HepG2 (cell line): ENCODE measurements around the gene RTBDN. TPM values are rescaled to one million over a fixed set of nuclear protein-coding genes. Genes with fewer than 3 reads are reported as not detected.

Experiments used
- ATAC-seq: fragments of 200-7000 bp; cut with Tn5 transposase; 3 replicates; pipeline ENCODE4 v1.9.1; 2020; ENCODE audit warnings: mild to moderate bottlenecking, moderate library complexity
- BruUV-seq: library from RNA; stranded (reverse); fragments of 400-500 nt; replicated peaks from 2 replicates; lab custom pipeline; 2021; lab: Mats Ljungman, UMichigan
- CTCF ChIA-PET: fragments of 300-600 bp; formaldehyde crosslinking; extraction: SDS; loops from one replicate; lab custom pipeline; 2021; ENCODE audit warnings: low total read pairs, inconsistent platforms, low intra/inter-chr PET ratio; lab: Yijun Ruan, JAX
- POLR2A ChIA-PET: fragments of 350-600 bp; sonication (Branson Sonifier 250); formaldehyde crosslinking; loops from one replicate; lab custom pipeline; 2020; ENCODE audit warnings: antibody characterized with exemption, inconsistent platforms; lab: Yijun Ruan, JAX
- DNase-seq: peaks from one replicate; pipeline ENCODE4 v3.0.0-alpha.2; 2015; ENCODE audit warnings: low spot score
- FAIRE-seq: peaks from 3 replicates; lab custom pipeline; 2011; peaks lifted over from hg19 to GRCh38; lab: Jason Lieb, UNC
- H2AFZ ChIP-seq: one replicate; pipeline ENCODE4 v1.6.1; 2011; ENCODE audit warnings: low read length, inconsistent platforms
- H3K27ac ChIP-seq: fragments of 300-600 bp; 3 replicates; pipeline ENCODE4 v1.8.0; 2011; ENCODE audit warnings: mixed run types, mild to moderate bottlenecking, mixed read lengths, low read length, inconsistent platforms; ENCODE audit not compliant: insufficient read depth; ENCODE audit errors: extremely low read length
- H3K27me3 ChIP-seq, 2 experiments: fragments of 200-600 bp in 1 of 2; 2 replicates in 1 of 2; 3 replicates in 1 of 2; pipeline versions ENCODE4 v1.6.0 to v1.8.0; 2011; ENCODE audit warnings: low read length in 2 of 2, mild to moderate bottlenecking in 2 of 2, moderate library complexity in 2 of 2, inconsistent platforms in 1 of 2; ENCODE audit not compliant: insufficient read depth in 2 of 2, control insufficient read depth in 1 of 2
- H3K36me3 ChIP-seq, 2 experiments: fragments of 200-600 bp in 1 of 2; replicated peaks in 1 of 2; 2 replicates in 1 of 2; 3 replicates in 1 of 2; pipeline versions ENCODE4 v1.5.1 to v1.8.0; 2011; ENCODE audit warnings: low read length in 2 of 2, inconsistent platforms in 1 of 2; ENCODE audit not compliant: insufficient read depth in 2 of 2, control insufficient read depth in 1 of 2
- H3K4me1 ChIP-seq: 2 replicates; pipeline ENCODE4 v1.5.1; 2012; ENCODE audit warnings: low read length, inconsistent platforms; ENCODE audit not compliant: insufficient read depth
- H3K4me2 ChIP-seq: 2 replicates; pipeline ENCODE4 v1.6.0; 2011; ENCODE audit warnings: low read depth, low read length, inconsistent platforms
- H3K4me3 ChIP-seq, 3 experiments: fragments of 200-600 bp in 1 of 3; sonication (generic), shearing (Covaris generic) in 1 of 3; replicated peaks in 1 of 3; 2 replicates each; pipeline ENCODE4 v1.5.1; 2011 to 2016; ENCODE audit warnings: low read length in 3 of 3, inconsistent platforms in 2 of 3, low read depth in 2 of 3, mild to moderate bottlenecking in 2 of 3, control low read depth in 1 of 3, mixed read lengths in 1 of 3; ENCODE audit not compliant: insufficient read depth in 1 of 3
- H3K79me2 ChIP-seq: one replicate; pipeline ENCODE4 v1.6.1; 2011; ENCODE audit warnings: low read length, inconsistent platforms; ENCODE audit not compliant: insufficient read depth
- H3K9ac ChIP-seq: 2 replicates; pipeline ENCODE4 v1.6.0; 2011; ENCODE audit warnings: mild to moderate bottlenecking, low read depth, low read length, inconsistent platforms; ENCODE audit not compliant: insufficient read depth
- H3K9me3 ChIP-seq: 2 replicates; pipeline ENCODE4 v1.5.1; 2012; ENCODE audit warnings: mild to moderate bottlenecking, low read length
- H4K20me1 ChIP-seq: 2 replicates; pipeline ENCODE4 v1.6.0; 2011; ENCODE audit warnings: inconsistent platforms, mild to moderate bottlenecking, low read length, moderate library complexity; ENCODE audit not compliant: insufficient read depth
- BRCA1 ChIP-seq: sonication (generic); formaldehyde crosslinking; IDR thresholded peaks from 2 replicates; pipeline ENCODE4 v1.4.0; 2020; ENCODE audit warnings: missing genetic modification reagents
- MBNL3 ChIP-seq: fragments of 250-450 bp; sonication (Bioruptor Pico); conservative IDR thresholded peaks from 2 replicates; pipeline ENCODE4 v1.8.0; 2022; ENCODE audit warnings: mild to moderate bottlenecking, inconsistent platforms
- MIER3 ChIP-seq: IDR thresholded peaks from 2 replicates; pipeline ENCODE4 v1.6.1; 2016; ENCODE audit warnings: missing compliant biosample characterization, borderline replicate concordance
- MYC ChIP-seq: sonication (generic); formaldehyde crosslinking; IDR thresholded peaks from 2 replicates; pipeline ENCODE4 v1.9.0; 2021; ENCODE audit warnings: missing genetic modification reagents, borderline replicate concordance
- SMC3 ChIP-seq: IDR thresholded peaks from 2 replicates; pipeline ENCODE4 v1.6.1; 2011; ENCODE audit warnings: low read length, improper control_type of control experiment
- ZBED4 ChIP-seq: sonication (generic); formaldehyde crosslinking; IDR thresholded peaks from 2 replicates; pipeline ENCODE4 v1.4.0; 2020; ENCODE audit warnings: missing genetic modification reagents, borderline replicate concordance
- ZBTB20 ChIP-seq: sonication (generic); formaldehyde crosslinking; IDR thresholded peaks from 2 replicates; pipeline ENCODE4 v1.8.1; 2023; ENCODE audit warnings: missing genetic modification reagents, low read depth, mild to moderate bottlenecking, borderline replicate concordance
- ZBTB49 ChIP-seq: sonication (generic); formaldehyde crosslinking; IDR thresholded peaks from 2 replicates; pipeline ENCODE4 v1.4.0; 2020; ENCODE audit warnings: missing genetic modification reagents, borderline replicate concordance
- ZKSCAN8 ChIP-seq: IDR thresholded peaks from 2 replicates; pipeline ENCODE4 v1.6.1; 2016; ENCODE audit warnings: borderline replicate concordance, missing genetic modification reagents, missing compliant biosample characterization
- ZMYM3 ChIP-seq: sonication (generic); formaldehyde crosslinking; IDR thresholded peaks from 2 replicates; pipeline ENCODE4 v1.5.1; 2020; ENCODE audit warnings: mild to moderate bottlenecking, missing genetic modification reagents
- ZNF17 ChIP-seq: sonication (generic); formaldehyde crosslinking; IDR thresholded peaks from 2 replicates; pipeline ENCODE4 v1.5.0; 2020; ENCODE audit warnings: mild to moderate bottlenecking, missing genetic modification reagents
- ZNF441 ChIP-seq: sonication (generic); formaldehyde crosslinking; IDR thresholded peaks from 2 replicates; pipeline ENCODE4 v1.7.0; 2021; ENCODE audit warnings: missing genetic modification reagents, borderline replicate concordance
- ZNF709 ChIP-seq: sonication (generic); formaldehyde crosslinking; IDR thresholded peaks from 2 replicates; pipeline ENCODE4 v1.5.0; 2020; ENCODE audit warnings: mild to moderate bottlenecking, missing genetic modification reagents
- ZNF772 ChIP-seq: sonication (generic); formaldehyde crosslinking; IDR thresholded peaks from 2 replicates; pipeline ENCODE4 v1.5.0; 2020; ENCODE audit warnings: mild to moderate bottlenecking, missing genetic modification reagents
- ZNF839 ChIP-seq: sonication (generic); formaldehyde crosslinking; IDR thresholded peaks from 2 replicates; pipeline ENCODE4 v1.4.0; 2020; ENCODE audit warnings: missing genetic modification reagents, mild to moderate bottlenecking, borderline replicate concordance
- WGBS: methylation state at CpG from one replicate; pipeline ENCODE4 v1.1.6; 2017; ENCODE audit warnings: low lambda C conversion rate; 5-methylcytosine and 5-hydroxymethylcytosine counted together
- in situ Hi-C: cut with HindIII; loops from 2 replicates; pipeline ENCODE4 v1.10.0; 2017; ENCODE audit warnings: low pct_unique_long_range_greater_than_20kb; ENCODE audit not compliant: extremely low pct_ligation_motif_present
- intact Hi-C: fragments of 100-400 bp; cut with micrococcal nuclease; formaldehyde crosslinking; loops from one replicate; pipeline ENCODE4 v1.10.0; 2022; ENCODE audit not compliant: unreplicated experiment
- polyA plus RNA-seq, 8 experiments: library from polyadenylated mRNA; depleted of rRNA in 3 of 8; stranded (reverse) in 7 of 8; unstranded in 1 of 8; fragments of >200 nt; fragmentation: Illumina TruSeq in 4 of 8; extraction: Trizol in 4 of 8; gene quantifications; 2 replicates each; pipeline versions ENCODE4 v1.2.1 to v1.2.3, GENCODE V29; 2011 to 2016; ENCODE audit warnings: low read depth in 4 of 8, missing spikeins in 1 of 8, mixed read lengths in 1 of 8; ENCODE audit not compliant: insufficient read depth in 1 of 8
- total RNA-seq, 5 experiments: library from RNA; depleted of rRNA; stranded (reverse); fragments of >200 nt; fragmentation: Illumina TruSeq; extraction: Trizol; gene quantifications; 2 replicates each; pipeline ENCODE4 v1.2.3, GENCODE V29; 2016; ENCODE audit warnings: low read depth in 1 of 5
- TF ChIP-seq, protein P1 (sequence below): sonication (generic); formaldehyde crosslinking; IDR thresholded peaks from 2 replicates; pipeline ENCODE4 v1.8.1; 2023; ENCODE audit warnings: mild to moderate bottlenecking, missing genetic modification reagents
- TF ChIP-seq, protein P2 (sequence below): sonication (generic); formaldehyde crosslinking; IDR thresholded peaks from 2 replicates; pipeline ENCODE4 v1.8.1; 2023; ENCODE audit warnings: mild to moderate bottlenecking, moderate library complexity, missing genetic modification reagents

The RTBDN gene
- total and polyA plus RNA-seq, 2 of the 13 experiments (the other 11 are each of a cell fraction or from before 2014, with no cell fraction given), result 0.27 to 0.48 TPM

GRCh38 chr19:12792853-12793289, 41.5 kb downstream of the RTBDN start:
- BruUV-seq, result TSS peak; percentile 53
- CTCF ChIA-PET, result interaction anchor here (1.0 to 2.6 kb wide), 3 partner anchors 15 to 35 kb away, joined by 3 to 6 read pairs (median 3); partner anchors contain the start of gene HOOK2
- TF ChIP-seq ZNF772 (CRISPR knock-in tag) (peak; percentile 10; the same call in 1 of the 2 replicates), ZBTB20 (CRISPR knock-in tag) (no peak; the same call in 1 of the 2 replicates), ZNF839 (CRISPR knock-in tag) (no peak), ZNF17 (no peak), MBNL3 (no peak), MIER3 (0 out of 2 replicates have a peak, but pooled peaks have one; percentile 0), ZNF709 (CRISPR knock-in tag) (no peak), BRCA1 (CRISPR knock-in tag) (no peak), ZMYM3 (0 out of 2 replicates have a peak, but pooled peaks have one; percentile 5), ZNF441 (CRISPR knock-in tag) (0 out of 2 replicates have a peak, but pooled peaks have one; percentile 8), ZBED4 (CRISPR knock-in tag) (no peak), MYC (no peak), SMC3 (no peak), ZKSCAN8 (no peak), ZBTB49 (CRISPR knock-in tag) (no peak)
- TF ChIP-seq, protein P1, sequence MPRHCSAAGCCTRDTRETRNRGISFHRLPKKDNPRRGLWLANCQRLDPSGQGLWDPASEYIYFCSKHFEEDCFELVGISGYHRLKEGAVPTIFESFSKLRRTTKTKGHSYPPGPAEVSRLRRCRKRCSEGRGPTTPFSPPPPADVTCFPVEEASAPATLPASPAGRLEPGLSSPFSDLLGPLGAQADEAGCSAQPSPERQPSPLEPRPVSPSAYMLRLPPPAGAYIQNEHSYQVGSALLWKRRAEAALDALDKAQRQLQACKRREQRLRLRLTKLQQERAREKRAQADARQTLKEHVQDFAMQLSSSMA, result no peak
- TF ChIP-seq, protein P2, sequence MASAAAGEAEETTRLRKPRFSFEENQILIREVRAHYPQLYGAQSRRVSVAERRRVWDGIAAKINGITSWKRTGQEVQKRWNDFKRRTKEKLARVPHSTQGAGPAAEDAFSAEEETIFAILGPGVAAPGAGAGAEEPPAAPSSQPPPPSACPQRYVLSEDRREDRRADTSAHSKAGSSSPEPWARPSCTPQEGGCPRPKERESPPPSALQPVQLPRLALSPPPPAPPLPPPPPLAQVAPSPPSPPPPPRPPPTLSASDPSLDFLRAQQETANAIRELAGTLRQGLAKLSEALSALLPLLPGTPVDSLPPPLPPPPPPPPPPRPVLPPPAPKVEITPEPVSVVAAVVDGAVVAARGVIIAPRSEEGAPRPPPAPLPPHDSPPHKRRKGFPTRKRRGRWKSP (CRISPR knock-in tag), result no peak

More at GRCh38 chr19:12792853-12793289, 41.5 kb downstream of the RTBDN start:
- H3K9ac ChIP-seq, result peak overlapping the region; percentile 89
- H3K9me3 ChIP-seq, result no peaks in the 10 kb centered on the region
- ATAC-seq (no peak; the same call in 2 of the 3 replicates), FAIRE-seq (no peak), DNase-seq (no peak)
- no peaks in the 10 kb centered on the region for H3K27me3 ChIP-seq
- peak overlapping the region; percentile 81 for H3K27ac ChIP-seq
- in situ Hi-C loops (no loop called here), intact Hi-C loops (no loop called here)
- POLR2A ChIA-PET, result interaction anchor here (0.9 to 3.9 kb wide), 15 partner anchors 8 to 124 kb away, joined by 3 to 124 read pairs (median 14); partner anchors contain the start of genes DHPS, GCDH, GET3 and HOOK2
- peak overlapping the region; percentile 77 to 87 (median 78) for H3K4me3 ChIP-seq
- peaks cover 49% of the 10 kb centered on the region for H3K4me1 ChIP-seq
- peak overlapping the region; percentile 99 for H3K4me2 ChIP-seq
- 0 out of 5 replicates have a peak, but pooled peaks cover 0 to 1% of the 10 kb centered on the region in 2 experiments for H3K36me3 ChIP-seq
- H3K79me2 ChIP-seq, result peaks cover 8% of the 10 kb centered on the region
- WGBS, result 3% methylated on average over 20 of the region's 22 CpGs
- H2AFZ ChIP-seq, result no peak overlapping the region
- H4K20me1 ChIP-seq, result no peaks in the 10 kb centered on the region
